CD4-positive, CD25-positive, alpha-beta regulatory T cell (primary cell): ENCODE results near the gene SLC52A3. TPM values are rescaled to one million over a fixed set of nuclear protein-coding genes. Genes with fewer than 3 reads are reported as not detected.

Source experiments
- ATAC-seq, 2 donors: fragments of 150-1000 bp; cut with Tn5 transposase; one replicate each; pipeline ENCODE4 v1.10.0; 2021; ENCODE audit warnings: low read depth in 2 of 2, moderate number of reproducible peaks in 2 of 2, moderate library complexity in 1 of 2
- DNase-seq, 3 donors: peaks; one replicate each; pipeline versions ENCODE4 v3.0.0 to v3.0.0-alpha.2; 2012 to 2022; ENCODE audit warnings: mixed read lengths in 1 of 3
- H3K27ac ChIP-seq: one replicate; pipeline ENCODE4 v1.7.0; 2013; ENCODE audit warnings: mild to moderate bottlenecking, low read length; ENCODE audit not compliant: insufficient read depth, poor library complexity, severe bottlenecking
- H3K27me3 ChIP-seq: one replicate; pipeline ENCODE4 v1.7.0; 2013; ENCODE audit warnings: low read length; ENCODE audit not compliant: control insufficient read depth, insufficient read depth
- H3K36me3 ChIP-seq: one replicate; pipeline ENCODE4 v1.7.0; 2013; ENCODE audit warnings: mild to moderate bottlenecking, low read length, moderate library complexity; ENCODE audit not compliant: control insufficient read depth, insufficient read depth
- H3K4me1 ChIP-seq: 2 replicates; pipeline ENCODE4 v1.7.0; 2013; ENCODE audit warnings: mild to moderate bottlenecking, low read length; ENCODE audit not compliant: insufficient read depth, control insufficient read depth, poor library complexity, severe bottlenecking
- H3K4me3 ChIP-seq: one replicate; pipeline ENCODE4 v1.7.0; 2013; ENCODE audit warnings: low read depth, mild to moderate bottlenecking, low read length, moderate library complexity
- H3K9me3 ChIP-seq, 2 experiments: 1 replicate in 1 of 2; 2 replicates in 1 of 2; pipeline ENCODE4 v1.7.0; 2013; ENCODE audit warnings: low read length in 2 of 2, mild to moderate bottlenecking in 1 of 2, moderate library complexity in 1 of 2; ENCODE audit not compliant: control insufficient read depth in 2 of 2
- H3K27ac Mint-ChIP-seq, 3 donors: one replicate each; pipeline ENCODE4 v1.8.0; 2020 to 2022; ENCODE audit warnings: mild to moderate bottlenecking in 3 of 3, mixed read lengths in 3 of 3, moderate library complexity in 2 of 3
- H3K27me3 Mint-ChIP-seq: one replicate; pipeline ENCODE4 v1.8.0; 2022; ENCODE audit warnings: mild to moderate bottlenecking, mixed read lengths
- H3K36me3 Mint-ChIP-seq: one replicate; pipeline ENCODE4 v1.8.0; 2020; ENCODE audit warnings: mixed read lengths
- H3K4me1 Mint-ChIP-seq, 4 donors: one replicate each; pipeline ENCODE4 v1.8.0; 2020 to 2022; ENCODE audit warnings: mixed read lengths in 4 of 4, mild to moderate bottlenecking in 1 of 4
- H3K4me3 Mint-ChIP-seq, 4 donors: one replicate each; pipeline ENCODE4 v1.8.0; 2020 to 2022; ENCODE audit warnings: mild to moderate bottlenecking in 4 of 4, mixed read lengths in 4 of 4, moderate library complexity in 3 of 4
- H3K9me3 Mint-ChIP-seq, 7 donors: one replicate each; pipeline ENCODE4 v1.8.0; 2020 to 2022; ENCODE audit warnings: mixed read lengths in 7 of 7, mild to moderate bottlenecking in 3 of 7, moderate library complexity in 2 of 7
- polyA plus RNA-seq, 4 donors: library from polyadenylated mRNA; unstranded; fragments of 300-500 nt; fragmentation: Illumina TruSeq; gene quantifications; one replicate each; pipeline ENCODE4 v1.2.3, GENCODE V29; 2021
- total RNA-seq: library from RNA; stranded (reverse); gene quantifications from one replicate; pipeline ENCODE4 v1.2.3, GENCODE V29; 2022

SLC52A3 gene
- total and polyA plus RNA-seq, 5 donors from 2014 or later: not detected

GRCh38 chr20:753136-753535 lies 15.2 kb downstream of the SLC52A3 start:
- H3K36me3 ChIP-seq: no peaks in the 10 kb centered on the region
- no peak overlapping the region for H3K27ac ChIP-seq
- no peaks in the 10 kb centered on the region for H3K9me3 ChIP-seq
- Mint-ChIP-seq H3K4me1 (peaks cover 0 to 16% (median under 1%) of the 10 kb centered on the region in 4 donors), H3K27me3 (peaks cover 15% of the 10 kb centered on the region), H3K4me3 (no peak overlapping the region), H3K36me3 (no peaks in the 10 kb centered on the region), H3K27ac (no peak overlapping the region), H3K9me3 (no peaks in the 10 kb centered on the region)
- no peak overlapping the region for H3K4me3 ChIP-seq
- H3K27me3 ChIP-seq: no peaks in the 10 kb centered on the region
- ATAC-seq (no peak), DNase-seq (no peak)
- no peaks in the 10 kb centered on the region for H3K4me1 ChIP-seq

GRCh38 chr20:752291-752690 lies 16.0 kb downstream of the SLC52A3 start:
- no peaks in the 10 kb centered on the region for H3K4me1 ChIP-seq
- H3K9me3 Mint-ChIP-seq: no peaks in the 10 kb centered on the region
- no peak overlapping the region for H3K27ac Mint-ChIP-seq
- H3K4me3 Mint-ChIP-seq: no peak overlapping the region
- no peaks in the 10 kb centered on the region for H3K36me3 ChIP-seq
- no peak overlapping the region for H3K27ac ChIP-seq
- ATAC-seq (no peak), DNase-seq (no peak)
- peaks cover 0 to 12% (median under 1%) of the 10 kb centered on the region in 4 donors for H3K4me1 Mint-ChIP-seq
- no peaks in the 10 kb centered on the region for H3K27me3 ChIP-seq
- H3K4me3 ChIP-seq: no peak overlapping the region
- peaks cover 8% of the 10 kb centered on the region for H3K27me3 Mint-ChIP-seq
- H3K36me3 Mint-ChIP-seq: no peaks in the 10 kb centered on the region
- H3K9me3 ChIP-seq: no peaks in the 10 kb centered on the region

DNA sequence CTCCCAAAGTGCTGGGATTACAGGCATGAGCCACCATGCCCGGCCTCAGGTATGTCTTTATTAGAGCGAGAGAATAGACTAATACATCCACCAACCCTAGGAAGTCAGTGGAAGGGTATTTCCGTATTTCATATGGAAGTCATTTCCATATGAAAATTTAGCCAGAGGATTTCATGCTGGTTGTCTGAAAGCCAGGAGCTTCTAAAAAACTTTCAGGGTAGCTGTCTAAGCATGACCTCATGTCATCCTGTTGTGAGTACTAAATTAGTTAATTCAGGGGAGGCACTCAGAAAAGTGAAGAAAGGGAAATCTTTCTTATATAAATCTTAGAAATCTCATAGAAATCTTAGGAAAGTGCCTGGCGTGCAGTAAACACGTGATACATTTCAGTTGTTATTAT lies 16.5 kb downstream of the SLC52A3 start:
- ATAC-seq (no peak), DNase-seq (no peak)
- no peaks in the 10 kb centered on the region for H3K9me3 Mint-ChIP-seq
- H3K27ac ChIP-seq: no peak overlapping the region
- H3K36me3 Mint-ChIP-seq: no peaks in the 10 kb centered on the region
- no peaks in the 10 kb centered on the region for H3K4me1 ChIP-seq
- H3K27me3 Mint-ChIP-seq: peaks cover 8% of the 10 kb centered on the region
- no peak overlapping the region for H3K27ac Mint-ChIP-seq
- no peaks in the 10 kb centered on the region for H3K9me3 ChIP-seq
- no peaks in the 10 kb centered on the region for H3K36me3 ChIP-seq
- H3K4me1 Mint-ChIP-seq: peaks cover 0 to 12% (median under 1%) of the 10 kb centered on the region in 4 donors
- no peaks in the 10 kb centered on the region for H3K27me3 ChIP-seq
- no peak overlapping the region for H3K4me3 ChIP-seq
- no peak overlapping the region for H3K4me3 Mint-ChIP-seq

GRCh38 chr20:750801-751200 lies 17.5 kb downstream of the SLC52A3 start:
- no peak for ATAC-seq
- Histone ChIP-seq H3K4me3 (no peak overlapping the region), H3K27ac (no peak overlapping the region), H3K9me3 (peaks cover 0 to 8% of the 10 kb centered on the region in 2 experiments), H3K27me3 (no peaks in the 10 kb centered on the region), H3K36me3 (no peaks in the 10 kb centered on the region), H3K4me1 (no peaks in the 10 kb centered on the region)
- no peak overlapping the region for H3K4me3 Mint-ChIP-seq
- peaks cover 0 to 3% (median 0%) of the 10 kb centered on the region in 7 donors for H3K9me3 Mint-ChIP-seq
- peaks cover 0 to 7% (median under 1%) of the 10 kb centered on the region in 4 donors for H3K4me1 Mint-ChIP-seq
- H3K36me3 Mint-ChIP-seq: no peaks in the 10 kb centered on the region
- no peak for DNase-seq
- H3K27me3 Mint-ChIP-seq: peaks cover 8% of the 10 kb centered on the region
- H3K27ac Mint-ChIP-seq: peak overlapping the region in 1 of 3 donors; percentile 6

DNA sequence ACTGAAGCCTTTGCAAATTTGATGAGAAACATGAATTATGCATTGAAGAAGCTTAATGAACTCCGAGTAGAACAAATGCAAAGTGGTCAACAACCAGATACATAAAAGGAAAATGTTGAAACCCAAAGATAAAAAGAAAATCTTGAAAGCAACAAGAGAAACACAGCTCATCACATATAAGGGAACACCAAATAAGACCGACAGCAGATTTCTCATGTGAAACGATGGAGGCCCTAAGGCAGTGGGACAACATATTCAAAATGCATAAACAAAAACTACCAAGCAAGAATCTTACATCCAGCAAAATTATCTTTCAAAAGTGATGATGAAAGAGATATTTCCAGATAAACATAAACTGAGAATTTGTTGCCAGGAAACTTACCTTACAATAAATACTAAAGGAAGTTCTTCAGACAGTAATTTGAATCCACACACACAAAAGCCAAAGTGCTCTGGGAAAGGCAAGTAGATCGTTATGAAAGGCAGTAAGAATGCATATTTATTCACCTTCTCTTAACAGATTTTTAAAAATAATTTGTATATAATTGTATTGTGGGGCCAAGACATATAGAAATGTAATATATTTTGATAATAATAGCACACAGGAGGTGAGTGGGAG lies 22.5 kb downstream of the SLC52A3 start:
- no peak for DNase-seq
- no peak for ATAC-seq
- Histone ChIP-seq H3K27ac (no peak overlapping the region), H3K4me3 (no peak overlapping the region), H3K27me3 (no peaks in the 10 kb centered on the region), H3K9me3 (peaks cover 11 to 26% of the 10 kb centered on the region in 2 experiments), H3K36me3 (no peaks in the 10 kb centered on the region), H3K4me1 (no peaks in the 10 kb centered on the region)
- H3K27me3 Mint-ChIP-seq: peaks cover 16% of the 10 kb centered on the region
- H3K4me1 Mint-ChIP-seq: no peaks in the 10 kb centered on the region
- H3K36me3 Mint-ChIP-seq: no peaks in the 10 kb centered on the region
- peaks cover 2 to 18% (median 5%) of the 10 kb centered on the region in 7 donors for H3K9me3 Mint-ChIP-seq
- no peak overlapping the region for H3K27ac Mint-ChIP-seq
- H3K4me3 Mint-ChIP-seq: no peak overlapping the region

DNA sequence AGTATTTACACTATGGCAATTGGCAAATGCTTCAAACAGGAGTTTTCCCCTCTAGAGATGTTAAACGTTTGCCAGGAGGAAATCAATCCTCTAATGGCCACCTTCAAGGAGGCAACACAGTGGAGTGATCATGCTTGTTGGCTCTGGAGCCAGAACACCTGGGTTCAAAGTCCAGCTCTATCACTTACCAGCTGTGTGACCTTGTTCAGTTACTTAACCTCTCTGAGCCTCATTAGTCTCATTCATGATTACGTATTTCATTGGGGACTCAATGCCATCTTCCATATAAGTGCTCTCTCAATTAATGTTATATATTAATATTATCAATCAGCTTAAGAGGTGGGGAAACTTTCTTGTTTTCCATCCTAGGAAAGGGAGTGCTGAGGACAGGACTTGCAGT lies 26.1 kb downstream of the SLC52A3 start:
- ATAC-seq: no peak
- Mint-ChIP-seq H3K4me3 (no peak overlapping the region), H3K9me3 (peaks cover 2 to 18% (median 5%) of the 10 kb centered on the region in 7 donors)

GRCh38 chr20:741620-742019 lies 26.7 kb downstream of the SLC52A3 start:
- ATAC-seq: no peak
- H3K27ac ChIP-seq: no peak overlapping the region
- H3K27me3 ChIP-seq: peaks cover 2% of the 10 kb centered on the region
- Mint-ChIP-seq H3K9me3 (peaks cover 2 to 18% (median 5%) of the 10 kb centered on the region in 7 donors), H3K36me3 (no peaks in the 10 kb centered on the region), H3K27ac (no peak overlapping the region), H3K4me3 (no peak overlapping the region), H3K27me3 (peaks cover 15% of the 10 kb centered on the region), H3K4me1 (no peaks in the 10 kb centered on the region)
- no peak for DNase-seq
- H3K36me3 ChIP-seq: no peaks in the 10 kb centered on the region
- peaks cover 11 to 26% of the 10 kb centered on the region in 2 experiments for H3K9me3 ChIP-seq
- H3K4me1 ChIP-seq: no peaks in the 10 kb centered on the region
- H3K4me3 ChIP-seq: no peak overlapping the region

More for the DNA sequence above, 26.1 kb downstream of the SLC52A3 start:
- peaks cover 11% of the 10 kb centered on the region for H3K27me3 Mint-ChIP-seq
- Histone ChIP-seq H3K36me3 (no peaks in the 10 kb centered on the region), H3K4me1 (no peaks in the 10 kb centered on the region), H3K9me3 (peaks cover 11 to 26% of the 10 kb centered on the region in 2 experiments), H3K27ac (no peak overlapping the region), H3K27me3 (peaks cover 2% of the 10 kb centered on the region), H3K4me3 (no peak overlapping the region)
- no peak overlapping the region for H3K27ac Mint-ChIP-seq
- no peak for DNase-seq
- no peaks in the 10 kb centered on the region for H3K36me3 Mint-ChIP-seq
- no peaks in the 10 kb centered on the region for H3K4me1 Mint-ChIP-seq

GRCh38 chr20:740162-740561 lies 28.1 kb downstream of the SLC52A3 start:
- ATAC-seq (no peak), DNase-seq (no peak)
- Histone ChIP-seq H3K27ac (no peak overlapping the region), H3K4me3 (no peak overlapping the region), H3K4me1 (no peaks in the 10 kb centered on the region), H3K27me3 (peaks cover 2% of the 10 kb centered on the region), H3K9me3 (peaks cover 5 to 12% of the 10 kb centered on the region in 2 experiments), H3K36me3 (no peaks in the 10 kb centered on the region)
- Mint-ChIP-seq H3K4me3 (no peak overlapping the region), H3K27ac (no peak overlapping the region), H3K9me3 (peaks cover 0 to 9% (median 3%) of the 10 kb centered on the region in 7 donors), H3K4me1 (no peaks in the 10 kb centered on the region), H3K36me3 (no peaks in the 10 kb centered on the region), H3K27me3 (peaks cover 21% of the 10 kb centered on the region)
